Common myeloid progenitor, CD34-positive (primary cell): ENCODE data around the gene GPER1.
A peak's percentile ranks its signal among the peaks of the same experiment; 100 is the strongest.

ENCODE experiments used
- CTCF ChIA-PET: fragments of 350-600 bp; sonication (Branson Sonifier 250); formaldehyde crosslinking; loops from one replicate; lab custom pipeline; 2021; ENCODE audit warnings: antibody characterized with exemption; lab: Charles Lee
- POLR2A ChIA-PET: fragments of 350-600 bp; sonication (Branson Sonifier 250); formaldehyde crosslinking; loops from one replicate; lab custom pipeline; 2021; ENCODE audit warnings: antibody characterized with exemption; lab: Charles Lee
- DNase-seq, 3 donors: peaks; one replicate each; pipeline versions ENCODE4 v3.0.0 to v3.0.0-alpha.2; 2013
- H3K27ac ChIP-seq, 2 experiments: 1 replicate in 1 of 2; 2 replicates in 1 of 2; pipeline ENCODE4 v1.7.0; 2013; ENCODE audit warnings: inconsistent platforms in 2 of 2, low read length in 2 of 2, mild to moderate bottlenecking in 2 of 2, low read depth in 1 of 2, moderate library complexity in 1 of 2; ENCODE audit not compliant: severe bottlenecking in 2 of 2, insufficient read depth in 1 of 2, poor library complexity in 1 of 2
- H3K27me3 ChIP-seq, 5 experiments: replicated peaks in 2 of 5; 1 replicate in 3 of 5; 2 replicates in 2 of 5; pipeline versions ENCODE4 v1.6.1 to v1.7.0; 2013; ENCODE audit warnings: low read length in 4 of 5, mild to moderate bottlenecking in 2 of 5, moderate library complexity in 2 of 5, inconsistent platforms in 1 of 5; ENCODE audit not compliant: insufficient read depth in 5 of 5, control insufficient read depth in 4 of 5
- H3K36me3 ChIP-seq, 4 experiments: 1 replicate in 2 of 4; 2 replicates in 2 of 4; pipeline versions ENCODE4 v1.6.1 to v1.7.0; 2013; ENCODE audit warnings: low read length in 3 of 4, control low read depth in 1 of 4, mild to moderate bottlenecking in 1 of 4; ENCODE audit not compliant: control insufficient read depth in 4 of 4, insufficient read depth in 4 of 4
- H3K4me1 ChIP-seq, 4 experiments: 1 replicate in 3 of 4; 2 replicates in 1 of 4; pipeline versions ENCODE4 v1.6.1 to v1.7.1; 2013; ENCODE audit warnings: low read length in 3 of 4, mild to moderate bottlenecking in 3 of 4, control low read depth in 1 of 4, inconsistent platforms in 1 of 4, moderate library complexity in 1 of 4; ENCODE audit not compliant: control insufficient read depth in 4 of 4, insufficient read depth in 4 of 4; ENCODE audit errors: control extremely low read depth in 1 of 4
- H3K4me3 ChIP-seq, 7 experiments: 1 replicate in 4 of 7; 2 replicates in 3 of 7; pipeline versions ENCODE4 v1.5.1 to v1.7.0; 2013; ENCODE audit warnings: mild to moderate bottlenecking in 7 of 7, low read length in 6 of 7, moderate library complexity in 6 of 7, inconsistent platforms in 2 of 7, low read depth in 2 of 7, control low read depth in 1 of 7; ENCODE audit not compliant: insufficient read depth in 4 of 7, control insufficient read depth in 1 of 7; ENCODE audit errors: extremely low read depth in 1 of 7
- H3K9me3 ChIP-seq, 5 experiments: 1 replicate in 4 of 5; 2 replicates in 1 of 5; pipeline versions ENCODE4 v1.6.1 to v1.7.1; 2013; ENCODE audit warnings: low read length in 4 of 5, mild to moderate bottlenecking in 2 of 5, inconsistent platforms in 1 of 5, low read depth in 1 of 5, moderate library complexity in 1 of 5; ENCODE audit not compliant: control insufficient read depth in 4 of 5, insufficient read depth in 2 of 5; ENCODE audit errors: control extremely low read depth in 1 of 5
- WGBS: methylation state at CpG from one replicate; pipeline ENCODE4 v1.1.5; 2013; ENCODE audit not compliant: insufficient coverage; 5-methylcytosine and 5-hydroxymethylcytosine counted together

The GPER1 gene

GRCh38 chr7:1054861-1055450 lies 33.0 kb upstream of the GPER1 start:
- CTCF ChIA-PET, result interaction anchor here (1.3 to 8.3 kb wide), 6 partner anchors 10 to 61 kb away, joined by 3 to 57 read pairs (median 26); partner anchors contain the start of gene GPR146
- Histone ChIP-seq H3K27ac (peak overlapping the region in 1 of 2 experiments; percentile 70), H3K4me1 (peaks cover 0 to 94% (median 89%) of the 10 kb centered on the region in 4 experiments), H3K9me3 (no peaks in the 10 kb centered on the region), H3K27me3 (no peaks in the 10 kb centered on the region), H3K4me3 (peak overlapping the region; percentile 19 to 79 (median 69)), H3K36me3 (peaks cover 0 to 18% (median 14%) of the 10 kb centered on the region in 4 experiments)
- POLR2A ChIA-PET, result interaction anchor here (1.3 to 2.8 kb wide), 2 partner anchors 10 kb away, joined by 4 to 15 read pairs; partner anchors contain the start of gene GPR146
- peak; percentile 86 to 95 (median 91) for DNase-seq
- WGBS, result 4% methylated on average over 27 of the region's 32 CpGs

- ChIA-PET CTCF (interaction anchor here (0.9 to 8.3 kb wide), 6 partner anchors 8 to 61 kb away, joined by 3 to 57 read pairs (median 15); partner anchors contain the start of gene GPR146), POLR2A (interaction anchor here (1.0 to 2.8 kb wide), 3 partner anchors 10 to 14 kb away, joined by 4 to 15 read pairs (median 5); partner anchors contain the start of gene GPR146)
- Histone ChIP-seq H3K4me1 (peaks cover 0 to 94% (median 89%) of the 10 kb centered on the region in 4 experiments), H3K27me3 (no peaks in the 10 kb centered on the region), H3K4me3 (peak overlapping the region; percentile 19 to 79 (median 69)), H3K27ac (peak overlapping the region in 1 of 2 experiments; percentile 70), H3K36me3 (peaks cover 0 to 18% (median 14%) of the 10 kb centered on the region in 4 experiments), H3K9me3 (no peaks in the 10 kb centered on the region)
- WGBS, result 3% methylated on average over 12 of the region's 15 CpGs
- DNase-seq, result no peak
These were observed 32.4 kb upstream of the GPER1 start for GRCh38 chr7:1055491-1055955.

- peak overlapping the region in 1 of 2 experiments; percentile 70 for H3K27ac ChIP-seq
- H3K4me1 ChIP-seq, result peaks cover 0 to 94% (median 90%) of the 10 kb centered on the region in 4 experiments
- 28% methylated on average over 26 of the region's 36 CpGs for WGBS
- peak overlapping the region; percentile 19 to 79 (median 69) for H3K4me3 ChIP-seq
- H3K27me3 ChIP-seq, result no peaks in the 10 kb centered on the region
- DNase-seq, result peak in 2 of 3 donors; percentile 72 to 80
- POLR2A ChIA-PET, result interaction anchor here (1.0 to 2.8 kb wide), 3 partner anchors 9 to 14 kb away, joined by 4 to 15 read pairs (median 5); partner anchors contain the start of gene GPR146
- H3K9me3 ChIP-seq, result no peaks in the 10 kb centered on the region
- CTCF ChIA-PET, result interaction anchor here (0.6 to 8.3 kb wide), 7 partner anchors 9 to 62 kb away, joined by 3 to 57 read pairs (median 7); partner anchors contain the start of gene GPR146
- H3K36me3 ChIP-seq, result peaks cover 0 to 18% (median 13%) of the 10 kb centered on the region in 4 experiments
These were observed 31.7 kb upstream of the GPER1 start for GRCh38 chr7:1055956-1056784.

- Histone ChIP-seq H3K27me3 (no peaks in the 10 kb centered on the region), H3K27ac (no peak overlapping the region), H3K36me3 (peaks cover 0 to 18% (median 13%) of the 10 kb centered on the region in 4 experiments), H3K4me1 (peaks cover 0 to 95% (median 93%) of the 10 kb centered on the region in 4 experiments), H3K4me3 (peak overlapping the region in 4 of 7 experiments; percentile 69 to 79 (median 70)), H3K9me3 (no peaks in the 10 kb centered on the region)
- CTCF ChIA-PET, result interaction anchor here (3.2 to 8.3 kb wide), 4 partner anchors 8 to 63 kb away, joined by 23 to 57 read pairs (median 41); partner anchors contain the start of gene GPR146
- WGBS, result 92% methylated on average over 19 of the region's 27 CpGs
- no peak for DNase-seq
- POLR2A ChIA-PET, result interaction anchor here (2.8 kb wide), 1 partner anchor 12 kb away, joined by 15 read pairs; the partner anchor contains the start of gene GPR146
These were observed 31.0 kb upstream of the GPER1 start for GRCh38 chr7:1056785-1057410.

- Histone ChIP-seq H3K4me3 (no peak overlapping the region), H3K4me1 (peaks cover 0 to 95% (median 92%) of the 10 kb centered on the region in 4 experiments), H3K9me3 (no peaks in the 10 kb centered on the region), H3K27ac (no peak overlapping the region), H3K36me3 (peaks cover 0 to 18% (median 13%) of the 10 kb centered on the region in 4 experiments), H3K27me3 (no peaks in the 10 kb centered on the region)
- CTCF ChIA-PET, result interaction anchor here (0.9 to 6.7 kb wide), 7 partner anchors 8 to 64 kb away, joined by 3 to 48 read pairs (median 10); partner anchors contain the start of gene GPR146
- no peak for DNase-seq
- WGBS, result 97% methylated on average over 54 of the region's 62 CpGs
- POLR2A ChIA-PET, result interaction anchor here (0.5 kb wide), 1 partner anchor 63 kb away, joined by 3 read pairs; no protein-coding TSS in a partner anchor
These were observed 30.3 kb upstream of the GPER1 start for GRCh38 chr7:1057416-1058291.
